Measurements from ENCODE around the gene CREB3L2.

GRCh38 chr7:138033241-138033640 is 31.4 kb upstream of the CREB3L2 start:
- TF ChIP-seq SIN3A (conservative IDR thresholded peaks at IDR 0.05 in 1 of 2, IDR thresholded peaks at IDR 0.05 in 1 of 2; ENCODE audit: low read depth in 1 of 2, low read length in 2 of 2): no peak
- no peak for TF ChIP-seq CTCF (IDR thresholded peaks at IDR 0.05; ENCODE audit: control extremely low read depth in 1 of 3, insufficient read depth in 1 of 3, low read depth in 1 of 3, low read length in 3 of 3)
- TF ChIP-seq POLR2A (IDR thresholded peaks at IDR 0.05; ENCODE audit: control extremely low read depth in 1 of 2, low read depth in 2 of 2, low read length in 2 of 2): no peak
- no peak for TF ChIP-seq PHF8 (conservative IDR thresholded peaks at IDR 0.05; ENCODE audit: low read depth, low read length)
- TF ChIP-seq EGR1 (IDR thresholded peaks at IDR 0.05; ENCODE audit: borderline replicate concordance, low read depth, low read length): no peak
- TF ChIP-seq KDM1A (IDR thresholded peaks at IDR 0.05; ENCODE audit: borderline replicate concordance, low read length): no peak
- TF ChIP-seq GABPA (IDR thresholded peaks at IDR 0.05; ENCODE audit: borderline replicate concordance, insufficient read depth, low read length): no peak
